ENCODE measurements around the gene CNNM3.

The CNNM3 gene

GRCh38 chr2:96869281-96869821 lies 53.3 kb downstream of the CNNM3 start:
- Histone ChIP-seq H3K23ac (ENCODE audit: low read length in 2 of 2) (peak overlapping the region; percentile 70 to 95), H3K27ac (ENCODE audit: low read length, poor library complexity, severe bottlenecking) (no peak overlapping the region), H4K91ac (ENCODE audit: low read length) (peak overlapping the region; percentile 89), H2BK5ac (ENCODE audit: low read depth, low read length, poor library complexity, severe bottlenecking) (peak overlapping the region; percentile 87), H2BK15ac (ENCODE audit: low read depth, poor library complexity, severe bottlenecking) (peak overlapping the region; percentile 92), H3K9me3 (ENCODE audit: control insufficient read depth, low read length) (no peaks in the 10 kb centered on the region), H3K27me3 (ENCODE audit: control insufficient read depth in 1 of 2, insufficient read depth in 1 of 2, low read length in 2 of 2) (peaks cover 0 to 12% of the 10 kb centered on the region in 2 experiments), H3K14ac (ENCODE audit: low read length in 2 of 2) (peak overlapping the region; percentile 95 to 97), H3K4me2 (ENCODE audit: low read length, poor library complexity, severe bottlenecking) (peak overlapping the region; percentile 83), H3K9ac (ENCODE audit: low read length) (peak overlapping the region; percentile 92), H3K4me1 (ENCODE audit: control insufficient read depth, insufficient read depth, low read depth, low read length) (peaks cover 25% of the 10 kb centered on the region), H2AK5ac (ENCODE audit: low read length, severe bottlenecking) (no peak overlapping the region), H4K8ac (ENCODE audit: low read length) (peak overlapping the region; percentile 90), H3K79me1 (replicated peaks; ENCODE audit: low read length, poor library complexity, severe bottlenecking) (peaks cover 15% of the 10 kb centered on the region), H2AFZ (ENCODE audit: low read depth, low read length) (peak overlapping the region; percentile 90), H3K4me3 (ENCODE audit: insufficient read depth in 1 of 2, low read depth in 1 of 2, low read length in 2 of 2) (peak overlapping the region; percentile 76 to 91), H2BK12ac (ENCODE audit: low read length in 2 of 2) (peak overlapping the region in 1 of 2 experiments; percentile 70), H2BK120ac (ENCODE audit: low read depth, low read length) (peak overlapping the region; percentile 97), H3K18ac (ENCODE audit: low read depth in 1 of 2, low read length in 2 of 2) (peak overlapping the region; percentile 94 to 97), H3K36me3 (ENCODE audit: control insufficient read depth in 1 of 2, insufficient read depth in 2 of 2, low read depth in 1 of 2, low read length in 2 of 2) (peaks cover 29 to 30% of the 10 kb centered on the region in 2 experiments), H3K4ac (ENCODE audit: low read depth in 1 of 2, low read length in 2 of 2) (peak overlapping the region; percentile 77 to 87)
- peak; percentile 83 for DNase-seq
- WGBS: under 1% methylated on average over 37 of the region's 64 CpGs

DNA sequence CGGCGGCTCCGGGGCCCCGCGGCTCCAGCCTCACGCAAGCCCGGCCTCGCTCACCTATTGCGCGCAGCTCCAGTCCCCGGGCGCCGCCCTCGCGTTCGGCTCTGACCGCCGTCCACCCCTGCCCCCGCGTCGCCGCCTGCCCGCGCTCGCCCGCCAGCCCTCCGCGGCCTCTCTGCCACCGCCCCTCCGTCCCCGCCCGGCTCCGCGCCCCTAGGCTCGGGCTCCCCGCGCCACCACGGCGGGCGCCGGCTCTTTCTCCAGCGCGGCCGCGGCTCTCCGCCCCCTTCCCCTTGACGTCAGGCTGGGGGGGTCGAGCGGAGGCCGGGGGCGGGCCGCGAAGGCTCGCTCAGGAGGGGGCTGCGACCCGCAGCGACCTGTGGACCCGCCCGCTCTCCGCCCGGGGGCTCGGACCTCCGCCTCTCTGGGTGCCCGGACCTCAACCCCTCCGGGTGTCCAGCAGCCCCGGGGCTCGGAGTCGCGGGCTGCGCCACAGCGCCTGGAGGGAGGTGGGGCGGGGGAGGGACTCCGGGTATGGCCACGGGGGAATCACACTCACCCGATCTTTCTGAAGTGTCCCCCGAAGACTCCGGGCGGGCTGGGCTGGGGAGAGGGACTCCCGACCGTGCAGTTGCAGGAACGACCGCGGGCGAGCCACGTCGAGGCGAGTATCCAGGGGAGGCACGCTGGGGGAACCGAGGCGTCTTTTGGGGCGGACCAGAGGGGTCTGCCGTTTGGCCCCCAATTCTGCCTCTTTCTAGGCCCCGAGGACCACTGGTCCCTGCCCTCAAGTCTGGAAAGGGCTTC lies 54.0 kb downstream of the CNNM3 start, which contains the start of gene SEMA4C:
SEMA4C (minus strand) TSS at position 259 of the 804 bp plus-strand sequence. CDS start 2,194 bp downstream, outside the sequence.
- Histone ChIP-seq H3K4me2 (ENCODE audit: low read length, poor library complexity, severe bottlenecking) (peak within 1 kb of the TSS; percentile 83), H2BK120ac (ENCODE audit: low read depth, low read length) (peak within 1 kb of the TSS; percentile 97), H3K79me1 (replicated peaks; ENCODE audit: low read length, poor library complexity, severe bottlenecking) (peaks cover 8% of the 10 kb centered on the region), H2BK12ac (ENCODE audit: low read length in 2 of 2) (peak within 1 kb of the TSS in 1 of 2 experiments; percentile 70), H3K4me1 (ENCODE audit: control insufficient read depth, insufficient read depth, low read depth, low read length) (peaks cover 25% of the 10 kb centered on the region), H3K14ac (ENCODE audit: low read length in 2 of 2) (peak within 1 kb of the TSS; percentile 95 to 97), H3K9me3 (ENCODE audit: control insufficient read depth, low read length) (no peaks in the 10 kb centered on the region), H2BK5ac (ENCODE audit: low read depth, low read length, poor library complexity, severe bottlenecking) (peak within 1 kb of the TSS; percentile 87), H2BK15ac (ENCODE audit: low read depth, poor library complexity, severe bottlenecking) (peak within 1 kb of the TSS; percentile 92), H2AFZ (ENCODE audit: low read depth, low read length) (peak within 1 kb of the TSS; percentile 90), H2AK5ac (ENCODE audit: low read length, severe bottlenecking) (no peak within 1 kb of the TSS), H4K91ac (ENCODE audit: low read length) (peak within 1 kb of the TSS; percentile 89), H4K8ac (ENCODE audit: low read length) (peak within 1 kb of the TSS; percentile 90), H3K27ac (ENCODE audit: low read length, poor library complexity, severe bottlenecking) (no peak within 1 kb of the TSS), H3K4ac (ENCODE audit: low read depth in 1 of 2, low read length in 2 of 2) (peak within 1 kb of the TSS; percentile 77 to 87), H3K18ac (ENCODE audit: low read depth in 1 of 2, low read length in 2 of 2) (peak within 1 kb of the TSS; percentile 94 to 97), H3K23ac (ENCODE audit: low read length in 2 of 2) (peak within 1 kb of the TSS; percentile 70 to 95), H3K9ac (ENCODE audit: low read length) (peak within 1 kb of the TSS; percentile 92), H3K36me3 (ENCODE audit: control insufficient read depth in 1 of 2, insufficient read depth in 2 of 2, low read depth in 1 of 2, low read length in 2 of 2) (peaks cover 22 to 23% of the 10 kb centered on the region in 2 experiments), H3K27me3 (ENCODE audit: control insufficient read depth in 1 of 2, insufficient read depth in 1 of 2, low read length in 2 of 2) (peaks cover 0 to 18% of the 10 kb centered on the region in 2 experiments), H3K4me3 (ENCODE audit: insufficient read depth in 1 of 2, low read depth in 1 of 2, low read length in 2 of 2) (peak within 1 kb of the TSS; percentile 76 to 91)
- peak; percentile 48 for DNase-seq
- WGBS: 1% methylated on average over 60 of the region's 93 CpGs

DNA sequence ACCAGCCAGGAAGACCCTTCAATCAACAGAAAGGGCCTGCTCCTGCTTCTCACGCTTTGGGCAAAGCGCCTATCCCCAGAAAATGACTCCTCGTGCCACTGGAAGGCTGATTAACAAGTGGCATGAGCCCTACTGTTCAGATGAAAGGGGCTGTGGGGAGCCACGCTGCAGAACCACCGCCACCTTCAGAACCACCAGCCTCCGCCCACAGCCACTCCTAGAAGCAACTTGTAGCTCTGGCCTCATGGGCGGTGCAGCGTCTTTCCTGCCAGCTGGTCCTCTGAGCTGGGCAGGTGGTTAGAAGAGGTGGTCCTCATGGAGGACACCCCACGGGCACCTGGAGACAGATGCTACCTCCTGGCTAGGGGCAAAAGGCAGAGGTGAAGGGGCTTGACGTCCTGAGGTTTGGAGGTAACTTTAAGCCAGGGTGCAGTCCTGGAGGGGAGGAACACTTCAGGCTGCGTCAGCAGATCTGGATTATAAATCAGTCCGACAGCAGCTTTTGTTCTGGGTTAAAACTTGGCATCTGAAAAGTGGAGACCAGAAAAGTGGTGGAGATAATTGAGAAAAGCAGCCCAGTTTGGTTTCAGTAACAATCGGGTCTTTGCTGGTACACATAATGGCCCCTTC lies 54.7 kb downstream of the CNNM3 start:
- Histone ChIP-seq H3K14ac (ENCODE audit: low read length in 2 of 2) (no peak overlapping the region), H3K9ac (ENCODE audit: low read length) (peak overlapping the region; percentile 82), H3K9me3 (ENCODE audit: control insufficient read depth, low read length) (no peaks in the 10 kb centered on the region), H2AK5ac (ENCODE audit: low read length, severe bottlenecking) (no peak overlapping the region), H3K23ac (ENCODE audit: low read length in 2 of 2) (no peak overlapping the region), H3K27me3 (ENCODE audit: control insufficient read depth in 1 of 2, insufficient read depth in 1 of 2, low read length in 2 of 2) (peaks cover 0 to 20% of the 10 kb centered on the region in 2 experiments), H4K8ac (ENCODE audit: low read length) (peak overlapping the region; percentile 19), H2AFZ (ENCODE audit: low read depth, low read length) (no peak overlapping the region), H3K4me2 (ENCODE audit: low read length, poor library complexity, severe bottlenecking) (peak overlapping the region; percentile 83), H3K27ac (ENCODE audit: low read length, poor library complexity, severe bottlenecking) (no peak overlapping the region), H4K91ac (ENCODE audit: low read length) (peak overlapping the region; percentile 14), H3K4me1 (ENCODE audit: control insufficient read depth, insufficient read depth, low read depth, low read length) (peaks cover 23% of the 10 kb centered on the region), H2BK120ac (ENCODE audit: low read depth, low read length) (peak overlapping the region; percentile 97), H3K36me3 (ENCODE audit: control insufficient read depth in 1 of 2, insufficient read depth in 2 of 2, low read depth in 1 of 2, low read length in 2 of 2) (peaks cover 15 to 16% of the 10 kb centered on the region in 2 experiments), H2BK5ac (ENCODE audit: low read depth, low read length, poor library complexity, severe bottlenecking) (no peak overlapping the region), H2BK15ac (ENCODE audit: low read depth, poor library complexity, severe bottlenecking) (peak overlapping the region; percentile 84), H3K4me3 (ENCODE audit: insufficient read depth in 1 of 2, low read depth in 1 of 2, low read length in 2 of 2) (peak overlapping the region in 1 of 2 experiments; percentile 80), H3K79me1 (replicated peaks; ENCODE audit: low read length, poor library complexity, severe bottlenecking) (peaks cover 4% of the 10 kb centered on the region), H3K18ac (ENCODE audit: low read depth in 1 of 2, low read length in 2 of 2) (peak overlapping the region; percentile 79 to 83), H2BK12ac (ENCODE audit: low read length in 2 of 2) (no peak overlapping the region), H3K4ac (ENCODE audit: low read depth in 1 of 2, low read length in 2 of 2) (peak overlapping the region; percentile 19 to 37)
- DNase-seq: peak; percentile 41
- 34% methylated on average over 13 of the region's 13 CpGs for WGBS
